ENCODE measurements around the gene MYRIP. TPM values are rescaled to one million over a fixed set of nuclear protein-coding genes. Genes with fewer than 3 reads are reported as not detected.
A peak's percentile ranks its signal among the peaks of the same experiment; 100 is the strongest.

Gene MYRIP
- total RNA-seq, 1 experiment from 2014 or later = not detected

- Histone ChIP-seq H3K9ac (ENCODE audit: low read length) (no peak overlapping the region), H3K27ac (ENCODE audit: low read length) (no peak overlapping the region), H3K9me3 (ENCODE audit: low read length) (no peaks in the 10 kb centered on the region), H3K4me3 (ENCODE audit: low read length) (no peak overlapping the region), H3K79me2 (ENCODE audit: low read length) (no peaks in the 10 kb centered on the region), H3F3A (ENCODE audit: low read length, unreplicated experiment) (no peaks in the 10 kb centered on the region), H3K9me2 (replicated peaks; ENCODE audit: low read length) (no peaks in the 10 kb centered on the region), H3K4me2 (ENCODE audit: low read length) (no peak overlapping the region), H3K36me3 (ENCODE audit: low read depth, low read length) (no peaks in the 10 kb centered on the region), H2AFZ (ENCODE audit: low read length) (no peak overlapping the region), H4K20me1 (ENCODE audit: low read length) (no peaks in the 10 kb centered on the region), H3K27me3 (ENCODE audit: low read length) (peaks cover 13% of the 10 kb centered on the region), H3K4me1 (ENCODE audit: insufficient read depth, low read length) (no peaks in the 10 kb centered on the region)
- intact Hi-C loops (cut with micrococcal nuclease) = loop anchor here (10.0 kb wide), 1 partner anchor 1694 kb away; no protein-coding TSS in a partner anchor
- ATAC-seq = no peak
- POLR2A ChIA-PET (ENCODE audit: unreplicated experiment) = no interaction called here
- TF ChIP-seq EZH2phosphoT487 (IDR thresholded peaks at IDR 0.05; ENCODE audit: borderline replicate concordance, low read length) (no peak), EZH2 (IDR thresholded peaks at IDR 0.05; ENCODE audit: low read length, unreplicated experiment) (no peak), CTCF (conservative IDR thresholded peaks at IDR 0.05; ENCODE audit: low read depth, low read length) (no peak)
- no peak for DNase-seq
- CTCF ChIA-PET = interaction anchor here (0.6 to 2.4 kb wide), 5 partner anchors 16 to 1478 kb away, joined by 3 to 10 read pairs (median 4); no protein-coding TSS in a partner anchor
- BruUV-seq (replicated peaks) = no TSS peak
These were observed 381.8 kb downstream of the MYRIP start for GRCh38 chr3:40191251-40191650.

- no TSS peak for BruUV-seq (replicated peaks)
These were observed 382.5 kb downstream of the MYRIP start for GRCh38 chr3:40191850-40192448.

More at GRCh38 chr3:40191850-40192448, 382.5 kb downstream of the MYRIP start:
- Histone ChIP-seq H3K4me2 (ENCODE audit: low read length) (no peak overlapping the region), H3K9me3 (ENCODE audit: low read length) (no peaks in the 10 kb centered on the region), H2AFZ (ENCODE audit: low read length) (no peak overlapping the region), H3K79me2 (ENCODE audit: low read length) (no peaks in the 10 kb centered on the region), H3K9me2 (replicated peaks; ENCODE audit: low read length) (no peaks in the 10 kb centered on the region), H3F3A (ENCODE audit: low read length, unreplicated experiment) (no peaks in the 10 kb centered on the region), H3K4me1 (ENCODE audit: insufficient read depth, low read length) (no peaks in the 10 kb centered on the region), H3K27me3 (ENCODE audit: low read length) (peaks cover 20% of the 10 kb centered on the region), H4K20me1 (ENCODE audit: low read length) (no peaks in the 10 kb centered on the region), H3K27ac (ENCODE audit: low read length) (no peak overlapping the region), H3K9ac (ENCODE audit: low read length) (no peak overlapping the region), H3K36me3 (ENCODE audit: low read depth, low read length) (no peaks in the 10 kb centered on the region), H3K4me3 (ENCODE audit: low read length) (no peak overlapping the region)
- POLR2A ChIA-PET (ENCODE audit: unreplicated experiment) = no interaction called here
- ATAC-seq (peak; percentile 70), DNase-seq (peak; percentile 78)
- TF ChIP-seq CTCF (conservative IDR thresholded peaks at IDR 0.05; ENCODE audit: low read depth, low read length) = peak; percentile 83
- no peak for TF ChIP-seq EZH2 (IDR thresholded peaks at IDR 0.05; ENCODE audit: low read length, unreplicated experiment)
- no peak for TF ChIP-seq EZH2phosphoT487 (IDR thresholded peaks at IDR 0.05; ENCODE audit: borderline replicate concordance, low read length)
- CTCF ChIA-PET = interaction anchor here (0.6 to 2.4 kb wide), 6 partner anchors 16 to 1477 kb away, joined by 3 to 10 read pairs (median 4); no protein-coding TSS in a partner anchor
- intact Hi-C loops (cut with micrococcal nuclease) = loop anchor here (1.0 to 10.0 kb wide), 2 partner anchors 125 to 1693 kb away; no protein-coding TSS in a partner anchor
